ENCODE measurements around the gene AKAP13.
A peak's percentile ranks its signal among the peaks of the same experiment; 100 is the strongest.

Gene AKAP13

DNA sequence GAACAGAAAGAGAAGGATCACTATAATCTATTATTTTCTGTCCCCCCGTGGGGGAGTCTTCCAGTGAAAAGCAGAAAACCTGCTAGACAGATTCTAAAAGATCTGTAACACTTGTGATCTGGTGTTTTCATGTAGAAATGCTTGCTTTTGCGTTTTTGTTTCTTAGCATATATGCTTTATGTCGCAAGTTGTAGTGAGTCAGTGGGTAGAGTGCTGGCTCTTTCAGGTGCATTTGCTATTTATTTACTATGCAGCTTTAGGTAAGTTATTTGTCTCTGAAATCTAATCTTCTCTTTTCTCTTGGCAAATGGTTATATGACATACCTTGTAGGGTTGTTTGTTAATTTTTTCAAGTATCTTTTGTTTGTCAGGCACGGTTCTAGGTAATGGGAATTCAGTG lies 9.4 kb downstream of the AKAP13 start:
- DNase-seq: no peak

DNA sequence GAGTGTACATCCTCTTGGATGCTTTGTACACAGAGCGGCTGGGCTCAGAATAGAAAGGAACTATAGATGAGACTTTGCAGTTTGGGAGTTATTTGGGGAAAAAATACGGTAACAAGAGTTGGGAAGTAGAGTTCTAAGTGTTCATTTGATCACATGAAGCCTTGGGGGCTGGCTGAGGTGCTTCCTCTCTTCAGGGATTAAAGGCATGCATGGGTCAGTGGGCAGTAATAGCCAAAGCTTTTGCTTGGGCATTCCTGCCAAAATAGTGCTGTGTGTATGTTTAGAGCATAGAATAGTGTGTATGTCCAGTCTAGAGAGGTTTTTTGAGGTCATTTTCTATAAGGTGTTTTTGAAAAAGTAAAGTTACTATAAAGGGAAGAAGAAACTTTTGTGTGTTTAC lies 12.8 kb downstream of the AKAP13 start:
- DNase-seq: no peak

DNA sequence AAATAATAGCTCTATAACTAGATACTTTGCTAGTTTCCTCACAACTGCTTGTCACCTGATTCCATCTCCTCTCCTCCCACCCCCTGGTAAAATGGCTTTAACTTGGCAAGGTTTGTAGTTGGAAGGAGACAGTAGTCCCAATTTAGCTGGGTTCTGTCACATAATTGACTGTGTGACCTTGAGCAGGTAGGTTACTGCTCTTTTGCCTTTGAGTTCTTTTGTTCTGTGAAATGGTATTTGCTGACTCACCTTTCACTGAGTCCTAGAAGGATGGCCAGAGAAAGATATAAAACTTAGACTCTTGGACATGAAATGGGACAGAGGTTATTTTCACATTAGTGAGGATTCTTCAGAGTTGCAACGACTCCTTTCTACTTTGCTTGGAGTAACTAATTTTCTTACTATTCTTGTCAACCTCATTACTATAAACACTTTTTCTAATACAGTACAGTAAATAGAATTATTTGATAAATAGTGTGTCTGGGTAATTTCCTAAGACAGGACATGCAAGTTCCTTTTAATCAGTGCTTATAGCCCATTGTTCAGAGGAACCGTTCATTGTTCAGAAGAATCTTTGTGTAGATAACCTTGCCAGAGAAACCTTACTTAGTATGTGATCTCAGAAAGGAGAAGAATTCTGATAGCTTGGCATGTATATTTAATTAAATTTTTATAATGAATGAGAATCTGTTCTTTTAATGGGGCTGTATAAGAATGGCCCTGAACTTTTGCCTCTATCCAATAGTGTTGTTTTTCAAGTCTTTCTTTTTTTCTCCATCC lies 14.3 kb downstream of the AKAP13 start:
- no peak for DNase-seq

DNA sequence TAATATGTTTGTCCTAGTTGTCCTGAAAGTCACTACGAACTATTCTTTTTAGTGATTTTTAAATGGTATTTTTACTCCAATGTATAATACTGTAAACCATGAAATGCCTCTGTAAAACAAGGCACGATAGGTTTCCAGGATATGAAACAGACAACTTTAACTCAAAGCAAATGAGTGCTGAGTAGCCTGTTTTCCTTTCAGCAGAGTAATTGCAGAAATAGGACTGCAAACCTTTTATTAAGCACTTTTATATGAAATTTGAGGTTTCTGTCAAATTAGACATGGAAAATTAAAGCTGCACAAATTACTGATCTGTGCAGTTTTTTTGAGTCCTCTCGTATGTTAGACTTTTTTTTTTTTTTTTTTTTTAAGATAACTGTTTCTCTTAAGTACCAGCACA lies 16.2 kb downstream of the AKAP13 start:
- no peak for DNase-seq

DNA sequence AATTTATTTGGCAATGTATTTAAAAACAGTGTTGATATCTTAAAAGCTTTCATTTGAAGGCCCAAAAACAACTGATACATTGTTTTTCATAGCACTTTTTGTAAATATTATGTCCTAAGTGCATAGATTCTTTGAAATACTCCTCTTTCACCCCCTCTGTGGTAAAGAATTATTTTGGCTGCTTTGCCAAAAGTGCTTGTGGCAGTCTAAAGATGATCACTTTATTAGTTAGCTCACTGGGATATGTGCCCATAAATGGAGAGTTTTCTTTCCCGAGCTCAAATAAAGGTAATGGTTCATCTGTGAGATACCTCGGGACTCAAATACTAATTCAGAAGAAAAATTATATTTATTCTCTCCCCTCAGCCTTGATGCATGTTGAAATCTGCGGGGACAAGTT lies 16.7 kb downstream of the AKAP13 start:
- no peak for DNase-seq

DNA sequence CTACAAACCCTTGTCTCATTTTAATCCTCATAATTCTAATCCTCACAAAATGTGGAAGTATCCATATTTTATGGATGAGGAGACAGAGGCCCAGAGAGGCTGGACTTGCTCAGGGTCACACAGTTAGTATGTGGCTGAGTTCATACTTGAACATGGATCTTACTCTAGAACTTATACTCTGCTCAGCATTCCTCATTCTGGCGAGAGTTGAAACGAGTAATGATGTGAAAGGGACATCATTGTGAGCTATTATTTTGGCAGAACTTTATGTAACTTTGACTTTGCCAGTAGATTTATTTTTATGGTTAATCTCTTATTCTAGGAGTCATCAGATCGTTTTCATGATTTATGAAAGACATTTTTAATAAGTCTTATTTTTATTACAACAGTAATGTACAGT lies 17.5 kb downstream of the AKAP13 start:
- DNase-seq: no peak

DNA sequence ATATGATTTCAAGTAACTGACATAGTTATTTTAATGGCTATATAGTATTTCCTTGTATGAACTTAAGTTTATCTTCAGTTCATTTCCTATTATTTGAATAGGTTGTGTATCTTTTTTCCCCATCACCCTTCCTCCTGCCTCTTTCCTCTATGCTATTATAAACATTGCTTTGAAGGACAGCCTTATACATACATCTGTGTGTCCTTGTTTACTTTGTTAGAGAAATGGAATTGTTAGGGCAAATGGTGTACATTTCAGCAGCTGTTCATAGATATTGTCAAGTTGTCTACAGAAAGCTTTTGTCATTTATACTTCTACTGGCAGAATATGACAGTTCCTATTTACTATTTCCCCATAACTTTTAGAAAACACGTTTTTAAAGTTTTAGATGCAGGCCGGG lies 18.4 kb downstream of the AKAP13 start:
- DNase-seq: no peak

DNA sequence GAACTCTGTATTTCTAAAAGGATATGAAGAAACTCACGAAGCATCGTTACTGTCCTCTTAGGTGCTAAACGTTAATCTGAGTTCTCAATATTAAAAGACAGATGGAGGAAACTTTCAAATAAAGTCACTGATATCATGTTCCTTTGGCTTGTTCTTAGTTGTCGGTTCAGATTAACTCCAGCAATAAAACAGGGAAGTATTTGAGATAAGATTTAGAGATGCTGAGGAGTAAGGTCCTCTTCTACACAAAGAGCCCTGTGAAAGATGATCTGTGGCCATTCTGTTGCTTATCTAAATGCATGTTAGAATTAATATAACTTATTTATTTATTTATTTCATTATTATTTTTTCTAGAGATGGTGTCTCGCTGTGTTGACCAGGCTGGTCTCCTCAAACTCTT lies 19.2 kb downstream of the AKAP13 start:
- no peak for DNase-seq

DNA sequence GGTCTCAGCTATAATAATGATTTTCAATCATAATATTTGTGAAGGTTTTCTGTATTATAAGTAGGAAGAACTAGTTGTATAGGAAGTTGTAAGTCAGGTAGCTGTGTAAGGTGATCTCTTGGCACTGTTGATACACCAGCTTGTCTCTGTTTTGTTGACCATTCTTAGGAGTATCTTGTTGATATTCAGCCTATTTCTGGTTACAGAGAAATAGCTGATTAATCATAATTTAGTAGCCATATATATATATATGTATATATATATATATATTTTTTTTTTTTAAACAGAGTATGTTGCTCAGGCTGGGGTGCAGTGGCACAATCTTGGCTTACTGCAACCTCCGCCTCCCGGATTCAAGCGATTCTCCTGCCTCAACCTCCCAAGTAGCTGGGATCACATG lies 20.2 kb downstream of the AKAP13 start:
- DNase-seq: no peak

DNA sequence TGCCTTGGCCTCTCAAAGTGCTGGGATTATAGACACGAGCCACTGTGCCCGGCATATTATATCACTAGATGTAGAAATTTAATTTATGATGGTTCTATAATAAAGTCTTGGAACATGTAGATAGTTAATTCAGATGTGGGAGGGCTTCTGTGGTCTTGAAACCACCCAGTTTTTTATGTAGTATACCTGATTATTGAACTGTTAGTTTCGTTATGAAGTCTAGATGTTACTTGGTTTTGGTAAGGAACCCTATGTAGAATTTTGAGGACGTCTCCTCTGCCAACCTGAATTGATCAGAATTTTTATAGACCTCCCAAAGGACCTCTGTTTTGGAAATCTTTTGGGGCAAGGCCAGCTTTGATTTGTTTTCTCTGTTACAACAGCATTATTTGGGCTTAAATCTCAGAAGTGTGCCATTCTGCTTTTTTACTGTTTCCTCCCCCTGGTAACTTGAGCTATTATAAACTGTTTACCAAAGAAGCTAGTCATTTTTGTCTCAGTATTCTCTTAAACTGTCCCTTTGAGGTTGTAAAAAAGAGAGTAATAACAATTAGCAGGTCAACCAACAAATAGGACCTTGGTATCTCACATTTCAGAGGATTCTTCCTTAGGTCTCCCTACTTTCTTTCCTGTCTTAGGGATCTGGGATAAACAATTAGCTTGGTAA lies 20.8 kb downstream of the AKAP13 start:
- DNase-seq: no peak

- no peak for DNase-seq
Observed at GRCh38 chr15:85402195-85402881, 21.9 kb downstream of the AKAP13 start.

DNA sequence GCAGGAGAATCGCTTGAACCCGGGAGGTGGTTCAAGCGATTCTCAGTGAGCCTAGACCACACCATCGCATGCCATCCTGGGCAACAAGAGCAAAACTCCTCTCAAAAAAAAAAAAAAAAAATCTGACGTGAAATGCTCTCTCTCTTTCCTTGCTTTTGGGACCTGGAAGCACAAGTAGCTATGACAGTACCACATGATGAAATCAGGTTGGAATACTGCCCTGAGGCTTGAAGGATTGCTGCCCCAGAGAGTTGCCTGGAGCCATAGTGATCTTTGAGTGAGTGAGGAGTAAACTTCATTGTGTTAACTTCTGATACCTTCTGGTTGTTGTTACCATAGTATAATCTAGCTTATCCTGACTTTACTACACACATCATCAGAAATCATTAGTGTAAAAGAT lies 23.3 kb downstream of the AKAP13 start:
- no peak for DNase-seq

- DNase-seq: no peak
Observed at GRCh38 chr15:85404176-85404917, 23.9 kb downstream of the AKAP13 start.

- no peak for DNase-seq
Observed at GRCh38 chr15:85404918-85405866, 24.8 kb downstream of the AKAP13 start.

DNA sequence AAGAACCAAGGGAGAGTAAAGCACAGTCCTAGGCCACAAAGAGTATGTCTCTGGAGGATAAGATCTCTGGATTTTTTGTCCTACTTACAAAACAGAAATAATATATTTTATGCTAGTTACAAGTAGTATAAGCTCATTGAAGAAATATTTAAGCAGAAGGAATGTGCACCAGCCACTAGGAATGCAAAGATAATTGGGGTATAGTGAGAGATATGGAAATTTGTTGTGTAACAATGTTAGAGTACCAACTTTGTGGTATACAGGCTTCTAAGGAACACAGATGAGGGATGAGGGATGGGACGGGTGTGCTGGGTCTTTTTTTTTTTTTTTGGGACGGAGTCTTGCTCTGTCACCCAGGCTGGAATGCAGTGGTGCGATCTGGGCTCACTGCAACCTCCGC lies 26.5 kb downstream of the AKAP13 start:
- no peak for DNase-seq

GRCh38 chr15:85407421-85408269 lies 27.2 kb downstream of the AKAP13 start:
- DNase-seq: no peak

DNA sequence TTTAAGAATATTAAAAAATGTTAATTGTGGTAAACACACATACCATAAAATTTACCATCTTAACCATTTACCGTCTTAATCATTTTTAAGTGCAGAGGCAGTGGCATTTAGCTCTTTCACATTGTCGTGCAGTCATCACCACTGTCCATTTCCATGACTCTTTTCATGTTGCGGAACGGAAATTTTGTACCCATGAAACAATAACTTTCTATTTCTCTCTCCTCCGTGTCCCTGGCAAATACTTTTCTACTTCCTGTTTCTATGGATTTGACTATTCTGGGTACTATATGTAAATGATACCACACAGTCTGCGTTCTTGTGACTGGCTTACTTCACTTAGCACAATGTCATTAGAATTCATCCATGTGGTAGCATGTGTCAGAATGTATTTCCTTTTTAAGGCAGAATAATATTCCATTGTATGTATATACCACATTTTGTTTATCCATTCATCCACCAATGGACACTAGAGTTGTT lies 27.9 kb downstream of the AKAP13 start:
- peak; percentile 23 to 31 for DNase-seq

DNA sequence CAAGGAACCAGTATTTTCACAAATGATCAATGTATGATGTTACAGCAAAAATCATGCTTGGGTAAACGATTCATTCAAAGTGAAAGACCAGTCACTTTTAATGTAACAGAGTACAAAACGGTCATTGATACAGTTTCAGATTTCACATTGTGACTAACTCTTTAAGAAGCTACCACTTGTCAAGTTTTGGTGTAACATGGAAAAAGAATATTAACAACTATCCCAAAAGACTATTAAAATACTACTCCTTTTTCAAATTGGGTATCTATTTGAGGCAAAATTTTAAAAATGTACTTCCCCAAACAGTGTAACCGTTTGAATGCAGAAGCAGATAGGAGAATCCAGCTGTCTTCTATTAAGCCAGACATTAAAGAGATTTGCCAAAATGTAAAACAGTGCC lies 31.7 kb downstream of the AKAP13 start:
- peak; percentile 8 to 39 for DNase-seq

DNA sequence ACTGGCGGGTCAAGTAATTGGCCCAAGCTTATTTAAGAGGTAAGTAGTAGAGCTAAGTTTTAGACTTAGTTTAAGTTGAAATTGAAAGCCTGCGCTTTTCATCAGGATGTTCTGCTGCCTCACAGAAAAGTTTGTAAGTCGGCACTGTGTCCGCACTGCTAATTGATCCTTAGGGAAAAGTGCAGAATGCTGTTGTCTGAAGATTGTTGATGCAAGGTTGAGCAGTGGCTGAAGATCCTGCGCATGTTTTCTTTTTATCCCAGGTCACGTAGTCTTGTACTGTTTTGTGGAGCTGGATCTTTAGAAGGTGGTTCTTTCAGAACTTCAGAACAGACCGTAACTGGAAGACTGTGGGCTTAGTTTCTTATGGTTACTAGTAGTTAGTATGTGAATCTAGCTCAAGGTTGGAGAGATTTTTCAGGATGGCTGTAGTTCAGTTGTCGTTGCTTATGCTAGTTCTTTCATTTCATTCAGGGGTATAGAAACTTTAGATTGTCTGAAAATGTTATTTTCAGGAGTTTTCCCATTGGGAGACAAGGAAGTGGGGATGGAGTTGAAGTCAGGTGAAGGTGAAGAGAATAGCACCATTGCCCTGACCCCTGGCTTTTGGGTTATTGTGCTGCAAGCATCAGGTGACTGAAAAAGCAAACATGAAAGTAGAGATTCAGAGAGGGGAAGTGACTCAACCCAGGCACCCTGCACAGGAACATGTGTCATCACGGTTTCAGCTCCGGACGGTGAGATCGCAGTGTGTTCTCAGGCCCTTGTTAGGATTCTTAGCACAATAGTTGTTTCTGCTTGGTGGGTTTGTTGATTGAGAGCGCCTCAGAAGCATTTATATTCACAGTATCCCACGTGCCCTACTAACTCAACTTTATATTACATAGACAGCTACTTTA lies 32.8 kb downstream of the AKAP13 start:
- DNase-seq: peak; percentile 77 to 87

- DNase-seq: no peak
Observed at GRCh38 chr15:85414037-85414436, 33.6 kb downstream of the AKAP13 start.
